HepG2 (cell line): ENCODE data around the gene MTG1. TPM values are rescaled to one million over a fixed set of nuclear protein-coding genes. Genes with fewer than 3 reads are reported as not detected.

Experiments used
- ATF1 ChIP-seq: IDR thresholded peaks from 2 replicates; pipeline ENCODE4 v1.6.1; 2016; ENCODE audit warnings: mild to moderate bottlenecking, control low read depth
- BCL3 ChIP-seq: sonication (generic); formaldehyde crosslinking; IDR thresholded peaks from 2 replicates; pipeline ENCODE4 v1.5.1; 2020; ENCODE audit warnings: mild to moderate bottlenecking, missing genetic modification reagents, moderate library complexity
- CENPBD1 ChIP-seq: sonication (generic); formaldehyde crosslinking; IDR thresholded peaks from 2 replicates; pipeline ENCODE4 v1.8.0; 2022; ENCODE audit warnings: missing genetic modification reagents, low read depth, mild to moderate bottlenecking, borderline replicate concordance
- NCOA5 ChIP-seq: sonication (generic); formaldehyde crosslinking; IDR thresholded peaks from 2 replicates; pipeline ENCODE4 v1.4.0; 2020; ENCODE audit warnings: missing genetic modification reagents
- NR2C2 ChIP-seq: sonication (generic); formaldehyde crosslinking; IDR thresholded peaks from 2 replicates; pipeline ENCODE4 v1.4.0; 2020; ENCODE audit warnings: missing genetic modification reagents, mild to moderate bottlenecking, moderate library complexity, borderline replicate concordance
- PLRG1 ChIP-seq: fragments of 450-650 bp; conservative IDR thresholded peaks from 2 replicates; pipeline ENCODE4 v1.6.1; 2016
- RBFOX2 ChIP-seq: fragments of 200-400 bp; formaldehyde crosslinking; IDR thresholded peaks from 2 replicates; pipeline ENCODE4 v1.6.1; 2017; ENCODE audit warnings: low read depth, mild to moderate bottlenecking, low read length
- TRIM24 ChIP-seq: sonication (generic); formaldehyde crosslinking; IDR thresholded peaks from 2 replicates; pipeline ENCODE4 v1.8.0; 2022; ENCODE audit warnings: mild to moderate bottlenecking, missing genetic modification reagents
- ZNF18 ChIP-seq: sonication (generic); formaldehyde crosslinking; IDR thresholded peaks from 2 replicates; pipeline ENCODE4 v1.8.0; 2022; ENCODE audit warnings: mild to moderate bottlenecking, missing genetic modification reagents; ENCODE audit not compliant: insufficient replicate concordance
- ZNF333 ChIP-seq: sonication (generic); formaldehyde crosslinking; IDR thresholded peaks from 2 replicates; pipeline ENCODE4 v1.4.0; 2020; ENCODE audit warnings: mild to moderate bottlenecking, missing genetic modification reagents, borderline replicate concordance
- ZNF788 ChIP-seq: sonication (generic); formaldehyde crosslinking; IDR thresholded peaks from 2 replicates; pipeline ENCODE4 v1.5.0; 2020; ENCODE audit warnings: mild to moderate bottlenecking, missing genetic modification reagents, borderline replicate concordance
- ZSCAN31 ChIP-seq: sonication (generic); formaldehyde crosslinking; IDR thresholded peaks from 2 replicates; pipeline ENCODE4 v1.5.0; 2020; ENCODE audit warnings: low read depth, mild to moderate bottlenecking, missing genetic modification reagents
- polyA plus RNA-seq, 8 experiments: library from polyadenylated mRNA; depleted of rRNA in 3 of 8; stranded (reverse) in 7 of 8; unstranded in 1 of 8; fragments of >200 nt; fragmentation: Illumina TruSeq in 4 of 8; extraction: Trizol in 4 of 8; gene quantifications; 2 replicates each; pipeline versions ENCODE4 v1.2.1 to v1.2.3, GENCODE V29; 2011 to 2016; ENCODE audit warnings: low read depth in 4 of 8, missing spikeins in 1 of 8, mixed read lengths in 1 of 8; ENCODE audit not compliant: insufficient read depth in 1 of 8
- total RNA-seq, 5 experiments: library from RNA; depleted of rRNA; stranded (reverse); fragments of >200 nt; fragmentation: Illumina TruSeq; extraction: Trizol; gene quantifications; 2 replicates each; pipeline ENCODE4 v1.2.3, GENCODE V29; 2016; ENCODE audit warnings: low read depth in 1 of 5
- TF ChIP-seq, protein P1 (sequence below): sonication (generic); formaldehyde crosslinking; IDR thresholded peaks from 2 replicates; pipeline ENCODE4 v1.5.1; 2020; ENCODE audit warnings: missing genetic modification reagents, mild to moderate bottlenecking, borderline replicate concordance
- TF ChIP-seq, protein P2 (sequence below): sonication (generic); formaldehyde crosslinking; IDR thresholded peaks from 2 replicates; pipeline ENCODE4 v1.8.1; 2023; ENCODE audit warnings: missing genetic modification reagents, mild to moderate bottlenecking, borderline replicate concordance

The MTG1 gene
- total and polyA plus RNA-seq, 2 of the 13 experiments (the other 11 are each of a cell fraction or from before 2014, with no cell fraction given) = 42.0 to 103 TPM

- TF ChIP-seq, protein P1, sequence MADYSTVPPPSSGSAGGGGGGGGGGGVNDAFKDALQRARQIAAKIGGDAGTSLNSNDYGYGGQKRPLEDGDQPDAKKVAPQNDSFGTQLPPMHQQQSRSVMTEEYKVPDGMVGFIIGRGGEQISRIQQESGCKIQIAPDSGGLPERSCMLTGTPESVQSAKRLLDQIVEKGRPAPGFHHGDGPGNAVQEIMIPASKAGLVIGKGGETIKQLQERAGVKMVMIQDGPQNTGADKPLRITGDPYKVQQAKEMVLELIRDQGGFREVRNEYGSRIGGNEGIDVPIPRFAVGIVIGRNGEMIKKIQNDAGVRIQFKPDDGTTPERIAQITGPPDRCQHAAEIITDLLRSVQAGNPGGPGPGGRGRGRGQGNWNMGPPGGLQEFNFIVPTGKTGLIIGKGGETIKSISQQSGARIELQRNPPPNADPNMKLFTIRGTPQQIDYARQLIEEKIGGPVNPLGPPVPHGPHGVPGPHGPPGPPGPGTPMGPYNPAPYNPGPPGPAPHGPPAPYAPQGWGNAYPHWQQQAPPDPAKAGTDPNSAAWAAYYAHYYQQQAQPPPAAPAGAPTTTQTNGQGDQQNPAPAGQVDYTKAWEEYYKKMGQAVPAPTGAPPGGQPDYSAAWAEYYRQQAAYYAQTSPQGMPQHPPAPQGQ = no peak
- no peak for TF ChIP-seq ZNF18
- no peak for TF ChIP-seq NR2C2 (CRISPR knock-in tag)
- peak; percentile 86 for TF ChIP-seq RBFOX2
- no peak for TF ChIP-seq ZSCAN31 (CRISPR knock-in tag)
- no peak for TF ChIP-seq NCOA5 (CRISPR knock-in tag)
- TF ChIP-seq BCL3 (CRISPR knock-in tag) = peak; percentile 49; the same call in 1 of the 2 replicates
- TF ChIP-seq, protein P2, sequence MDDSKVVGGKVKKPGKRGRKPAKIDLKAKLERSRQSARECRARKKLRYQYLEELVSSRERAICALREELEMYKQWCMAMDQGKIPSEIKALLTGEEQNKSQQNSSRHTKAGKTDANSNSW (CRISPR knock-in tag) = 0 out of 2 replicates have a peak, but pooled peaks have one; percentile 54
- TF ChIP-seq CENPBD1 (CRISPR knock-in tag) = no peak
- no peak for TF ChIP-seq ZNF333 (CRISPR knock-in tag)
- no peak; the same call in 1 of the 2 replicates for TF ChIP-seq ZNF788 (CRISPR knock-in tag)
- TF ChIP-seq PLRG1 = no peak
- TF ChIP-seq TRIM24 (CRISPR knock-in tag) = no peak
- TF ChIP-seq ATF1 (CRISPR knock-in tag) = no peak
These were observed 36.4 kb upstream of the MTG1 start, which contains the start of gene FUOM (continued) for GRCh38 chr10:133357285-133358161.
